ENCODE results near the gene ARRDC3. TPM values are rescaled to one million over a fixed set of nuclear protein-coding genes. Genes with fewer than 3 reads are reported as not detected.
"Not testable (repeated sequence)": the region's sequence is repeated elsewhere in the genome, so short reads cannot be mapped to it uniquely, and the experiment has no call there.

The ARRDC3 gene
- total RNA-seq, 2 experiments from 2014 or later = 46.5 to 47.1 TPM

DNA sequence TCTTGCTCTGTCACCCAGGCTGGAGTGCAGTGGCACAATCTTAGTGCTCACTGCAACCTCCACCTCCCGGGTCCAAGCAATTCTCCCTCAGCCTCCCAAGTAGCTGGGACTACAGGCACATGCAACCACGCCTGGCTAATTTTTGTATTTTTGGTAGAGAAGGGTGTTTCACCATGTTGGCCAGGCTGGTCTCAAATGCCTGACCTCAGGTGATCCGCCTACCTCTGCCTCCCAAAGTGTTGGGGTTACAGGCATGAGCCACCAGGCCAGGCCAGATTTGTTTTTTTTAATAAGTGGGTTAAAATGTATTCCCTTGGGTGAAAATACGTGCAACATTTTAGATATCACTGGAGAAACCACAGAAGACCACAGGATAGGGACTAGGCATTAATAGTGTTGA is 60.1 kb downstream of the ARRDC3 start:
- H3K9me3 Mint-ChIP-seq; H3K27me3 Mint-ChIP-seq; H3K4me3 Mint-ChIP-seq; DNase-seq; POLR2A ChIA-PET; H3K27ac Mint-ChIP-seq; H3K4me1 Mint-ChIP-seq; H3K36me3 Mint-ChIP-seq (ENCODE audit: low read depth): not testable (repeated sequence)
- CTCF ChIA-PET = interaction anchor here (0.6 to 0.7 kb wide), 2 partner anchors 12 to 22 kb away, joined by 3 to 4 read pairs; no protein-coding TSS in a partner anchor

DNA sequence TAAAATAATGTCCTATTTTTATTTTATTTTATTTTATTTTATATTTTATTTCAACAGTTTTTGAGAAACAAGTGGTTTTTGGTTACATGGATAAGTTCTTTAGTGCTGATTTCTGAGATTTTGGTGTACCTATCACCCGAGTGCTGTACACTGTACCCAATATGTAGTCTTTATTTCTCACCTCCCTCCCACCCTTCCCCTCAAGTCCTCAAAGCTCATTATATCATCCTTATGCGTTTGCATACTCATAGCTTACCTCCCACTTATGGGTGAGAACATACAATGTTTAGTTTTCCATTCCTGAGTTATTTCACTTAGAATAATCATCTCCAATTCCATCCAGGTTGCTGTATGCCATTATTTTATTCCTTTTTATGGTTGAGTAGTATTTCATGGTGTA is 63.5 kb downstream of the ARRDC3 start:
- Mint-ChIP-seq H3K4me3 (no peak overlapping the region), H3K4me1 (peaks cover 20% of the 10 kb centered on the region), H3K27me3 (no peaks in the 10 kb centered on the region), H3K27ac (no peak overlapping the region), H3K36me3 (ENCODE audit: low read depth) (no peaks in the 10 kb centered on the region), H3K9me3 (peaks cover 2% of the 10 kb centered on the region)
- ChIA-PET POLR2A (interaction anchor here (1.0 to 2.2 kb wide), 2 partner anchors 61 to 63 kb away, joined by 4 to 8 read pairs; partner anchors contain the start of gene ARRDC3), CTCF (interaction anchor here (1.2 to 1.5 kb wide), 2 partner anchors 10 to 63 kb away, joined by 3 read pairs; partner anchors contain the start of gene ARRDC3)
- no peak for DNase-seq

DNA sequence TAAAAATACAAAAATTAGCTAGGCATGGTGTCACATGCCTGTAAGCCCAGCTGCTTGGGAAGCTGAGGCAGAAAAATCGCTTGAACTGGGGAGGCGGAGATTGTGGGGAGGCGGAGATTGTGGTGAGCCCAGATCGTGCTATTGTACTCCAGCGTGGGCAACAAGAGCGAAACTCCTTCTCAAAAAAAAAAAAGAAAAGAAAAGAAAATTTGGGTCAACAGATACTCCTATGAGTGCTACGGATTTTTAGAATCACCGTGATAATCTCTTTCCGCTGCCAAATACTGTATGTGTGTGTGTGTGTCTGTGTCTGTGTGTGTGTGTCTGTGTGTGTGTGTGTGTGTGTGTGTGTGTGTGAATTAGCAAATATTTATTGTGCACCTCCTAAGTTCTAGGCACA is 64.4 kb downstream of the ARRDC3 start:
- peak; percentile 38 for DNase-seq
- peaks cover 2% of the 10 kb centered on the region for H3K9me3 Mint-ChIP-seq
- H3K4me3 Mint-ChIP-seq = no peak overlapping the region
- CTCF ChIA-PET = interaction anchor here (0.9 to 2.1 kb wide), 4 partner anchors 10 to 99 kb away, joined by 3 to 9 read pairs (median 4); no protein-coding TSS in a partner anchor
- H3K27me3 Mint-ChIP-seq = no peaks in the 10 kb centered on the region
- POLR2A ChIA-PET = interaction anchor here (2.2 kb wide), 1 partner anchor 62 kb away, joined by 8 read pairs; no protein-coding TSS in a partner anchor
- H3K36me3 Mint-ChIP-seq (ENCODE audit: low read depth) = no peaks in the 10 kb centered on the region
- peaks cover 28% of the 10 kb centered on the region for H3K4me1 Mint-ChIP-seq
- H3K27ac Mint-ChIP-seq = no peak overlapping the region

Measured in activated CD4-positive, alpha-beta memory T cell treated with anti-CD3 and anti-CD28 coated beads, Interleukin-2, amount 10 ng/mL, durations not matched to agents 7 days and 5 days (primary cell).